ENCODE measurements around the gene SLC4A4. TPM values are rescaled to one million over a fixed set of nuclear protein-coding genes. Genes with fewer than 3 reads are reported as not detected.

SLC4A4 gene
- total and polyA plus RNA-seq, 2 of the 8 experiments (the other 6 are each of a cell fraction or from before 2014, with no cell fraction given) = 0.67 to 2.8 TPM

- no peak overlapping the region for H2BK12ac ChIP-seq (ENCODE audit: low read depth, low read length)
- ChIA-PET CTCF (ENCODE audit: partially characterized antibody) (interaction anchor here (0.9 to 1.8 kb wide), 4 partner anchors 9 to 244 kb away, joined by 3 to 5 read pairs (median 4); no protein-coding TSS in a partner anchor), POLR2A (ENCODE audit: partially characterized antibody) (no interaction called here)
- no peaks in the 10 kb centered on the region for H3K23me2 ChIP-seq (ENCODE audit: low read depth, low read length)
- no peak overlapping the region for H3K4ac ChIP-seq (replicated peaks; ENCODE audit: insufficient read length, low read depth, low read length)
- no peak overlapping the region for H2BK5ac ChIP-seq (ENCODE audit: low read depth, low read length)
- no peak overlapping the region for H2AK5ac ChIP-seq (ENCODE audit: low read depth, low read length)
- FAIRE-seq = no peak
- H3K14ac ChIP-seq (ENCODE audit: insufficient read length) = no peak overlapping the region
- H2AFZ ChIP-seq (ENCODE audit: low read length) = no peak overlapping the region
- no peak overlapping the region for H3K56ac ChIP-seq (replicated peaks; ENCODE audit: insufficient read length, low read depth, low read length)
- H3K4me2 ChIP-seq (ENCODE audit: insufficient read depth in 1 of 2, low read depth in 2 of 2, low read length in 2 of 2) = no peak overlapping the region
- no peaks in the 10 kb centered on the region for H3K9me3 ChIP-seq (ENCODE audit: insufficient read depth in 2 of 2, low read depth in 1 of 2, low read length in 1 of 2)
- no peak for TF ChIP-seq POLR2AphosphoS5 (IDR thresholded peaks at IDR 0.05; ENCODE audit: low read depth, low read length)
- TF ChIP-seq SP2 (IDR thresholded peaks at IDR 0.05; ENCODE audit: low read length) = no peak
- no peak for TF ChIP-seq JUN (IDR thresholded peaks at IDR 0.05; ENCODE audit: low read depth, low read length)
- no peak for TF ChIP-seq PHF8 (conservative IDR thresholded peaks at IDR 0.05; ENCODE audit: low read depth, low read length)
- no peak for TF ChIP-seq SAP30 (IDR thresholded peaks at IDR 0.05; ENCODE audit: insufficient read depth, insufficient replicate concordance, low read length)
- TF ChIP-seq RXRA (IDR thresholded peaks at IDR 0.05; ENCODE audit: insufficient read depth, low read depth, low read length) = no peak
- TF ChIP-seq SIX5 (IDR thresholded peaks at IDR 0.05; ENCODE audit: low read depth, low read length) = no peak
- no peak for TF ChIP-seq POU5F1 (IDR thresholded peaks at IDR 0.05; ENCODE audit: low read depth, low read length)
- TF ChIP-seq POLR2A (IDR thresholded peaks at IDR 0.05; ENCODE audit: control extremely low read depth in 1 of 2, low read depth in 2 of 2, low read length in 2 of 2) = no peak
- TF ChIP-seq SRF (IDR thresholded peaks at IDR 0.05; ENCODE audit: low read depth, low read length) = no peak
- TF ChIP-seq, protein P1, sequence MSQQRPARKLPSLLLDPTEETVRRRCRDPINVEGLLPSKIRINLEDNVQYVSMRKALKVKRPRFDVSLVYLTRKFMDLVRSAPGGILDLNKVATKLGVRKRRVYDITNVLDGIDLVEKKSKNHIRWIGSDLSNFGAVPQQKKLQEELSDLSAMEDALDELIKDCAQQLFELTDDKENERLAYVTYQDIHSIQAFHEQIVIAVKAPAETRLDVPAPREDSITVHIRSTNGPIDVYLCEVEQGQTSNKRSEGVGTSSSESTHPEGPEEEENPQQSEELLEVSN (IDR thresholded peaks at IDR 0.05) = no peak
- no peak for TF ChIP-seq RNF2 (IDR thresholded peaks at IDR 0.05; ENCODE audit: borderline replicate concordance, low read depth, low read length, missing control alignments, poor library complexity, severe bottlenecking)
- TF ChIP-seq HDAC6 (IDR thresholded peaks at IDR 0.05; ENCODE audit: low read depth, low read length) = no peak
- TF ChIP-seq EZH2 (IDR thresholded peaks at IDR 0.05; ENCODE audit: low read depth, low read length, severe bottlenecking) = no peak
- no peak overlapping the region for H3K9ac ChIP-seq (replicated peaks in 1 of 4; ENCODE audit: extremely low read depth in 1 of 4, low read depth in 3 of 4, low read length in 3 of 4)
- no peak overlapping the region for H4K5ac ChIP-seq (ENCODE audit: insufficient read length, low read depth, low read length)
- no peaks in the 10 kb centered on the region for H3K36me3 ChIP-seq (ENCODE audit: control insufficient read depth in 2 of 4, insufficient read depth in 4 of 4, low read length in 3 of 4)
- H3K4me1 ChIP-seq (replicated peaks in 1 of 4; ENCODE audit: control insufficient read depth in 3 of 4, insufficient read depth in 4 of 4, low read length in 3 of 4) = no peaks in the 10 kb centered on the region
- H4K20me1 ChIP-seq (replicated peaks in 1 of 2; ENCODE audit: control insufficient read depth in 1 of 2, insufficient read depth in 2 of 2, low read length in 2 of 2) = no peaks in the 10 kb centered on the region
- no peaks in the 10 kb centered on the region for H3K79me1 ChIP-seq (ENCODE audit: low read depth, low read length)
- no peak overlapping the region for H4K8ac ChIP-seq (ENCODE audit: extremely low read depth, insufficient read depth, low read length)
- no peak for DNase-seq (ENCODE audit: low read depth in 1 of 2, low spot score in 2 of 2)
- H2BK15ac ChIP-seq (ENCODE audit: low read length) = no peak overlapping the region
- no peak overlapping the region for H3K23ac ChIP-seq (ENCODE audit: insufficient read length)
- no peak overlapping the region for H3K4me3 ChIP-seq (ENCODE audit: extremely low read depth in 1 of 4, insufficient read depth in 2 of 4, low read depth in 3 of 4, low read length in 4 of 4)
- no peak overlapping the region for H4K91ac ChIP-seq (replicated peaks; ENCODE audit: insufficient read length, low read length)
- no peaks in the 10 kb centered on the region for H3K79me2 ChIP-seq (ENCODE audit: control insufficient read depth in 1 of 2, insufficient read depth in 2 of 2, low read length in 2 of 2)
- no peak overlapping the region for H2BK20ac ChIP-seq (ENCODE audit: low read length)
- H3K27me3 ChIP-seq (replicated peaks in 1 of 4; ENCODE audit: control insufficient read depth in 3 of 4, extremely low read depth in 1 of 4, insufficient read depth in 3 of 4, low read length in 3 of 4) = no peaks in the 10 kb centered on the region
- H2BK120ac ChIP-seq (replicated peaks; ENCODE audit: low read depth, low read length) = no peak overlapping the region
- H3K27ac ChIP-seq (ENCODE audit: low read depth, low read length) = no peak overlapping the region
- WGBS, 2 experiments (ENCODE audit: extremely low coverage in 1 of 2, insufficient coverage in 1 of 2, insufficient read length in 1 of 2, insufficient replicate concordance in 2 of 2, low coverage in 1 of 2, low lambda C conversion rate in 2 of 2, missing lambda C conversion rate in 1 of 2) = 89% methylated on average over 1 of the region's 1 CpG; no CpG with 5 or more reads in 1 of the 2 experiments
- H3K18ac ChIP-seq (ENCODE audit: extremely low read depth, low read length) = no peak overlapping the region
Observed at GRCh38 chr4:71296945-71297344, 41.9 kb upstream of the SLC4A4 start.

Data from H1 (cell line).